H1 (cell line): ENCODE results near the gene CLDND1. TPM values are rescaled to one million over a fixed set of nuclear protein-coding genes. Genes with fewer than 3 reads are reported as not detected.

Source experiments
- ASH2L ChIP-seq: fragments of 200-600, 300-600 bp; sonication (generic); IDR thresholded peaks from one replicate; pipeline ENCODE4 v1.7.1; 2017; ENCODE audit warnings: low read length
- ATF3 ChIP-seq: IDR thresholded peaks from 2 replicates; pipeline ENCODE4 v1.6.1; 2011; ENCODE audit warnings: low read depth, mild to moderate bottlenecking, low read length; ENCODE audit not compliant: insufficient read depth
- BACH1 ChIP-seq: IDR thresholded peaks from 2 replicates; pipeline ENCODE4 v1.6.1; 2012; ENCODE audit warnings: low read length, improper control_type of control experiment
- BCL11A ChIP-seq, 2 experiments: IDR thresholded peaks; one replicate each; pipeline ENCODE4 v1.6.1; 2011; ENCODE audit warnings: low read depth in 2 of 2, low read length in 2 of 2, mild to moderate bottlenecking in 2 of 2
- CBX5 ChIP-seq: fragments of 300-800, 300-1000 bp; sonication (generic); IDR thresholded peaks from 2 replicates; pipeline ENCODE4 v1.7.1; 2016; ENCODE audit warnings: antibody characterized with exemption, low read length, low read depth
- CEBPB ChIP-seq: IDR thresholded peaks from 2 replicates; pipeline ENCODE4 v1.6.1; 2012; ENCODE audit warnings: low read depth, low read length
- CHD1 ChIP-seq: IDR thresholded peaks from 2 replicates; pipeline ENCODE4 v1.6.1; 2012; ENCODE audit warnings: low read depth, low read length, improper control_type of control experiment
- CREB1 ChIP-seq: IDR thresholded peaks from 2 replicates; pipeline ENCODE4 v1.6.1; 2012; ENCODE audit warnings: inconsistent platforms
- CTBP2 ChIP-seq: IDR thresholded peaks from 2 replicates; pipeline ENCODE4 v1.7.0; 2011; ENCODE audit warnings: borderline replicate concordance, mild to moderate bottlenecking, moderate library complexity, mixed read lengths, low read length; ENCODE audit not compliant: insufficient read depth, insufficient read length
- E2F6 ChIP-seq: IDR thresholded peaks from 2 replicates; pipeline ENCODE4 v1.6.1; 2012; ENCODE audit warnings: inconsistent platforms
- EP300 ChIP-seq, 2 experiments: IDR thresholded peaks; 1 replicate in 1 of 2; 2 replicates in 1 of 2; pipeline ENCODE4 v1.6.1; 2011 to 2012; ENCODE audit warnings: low read depth in 2 of 2, low read length in 2 of 2, mild to moderate bottlenecking in 2 of 2, borderline replicate concordance in 1 of 2, inconsistent platforms in 1 of 2, moderate library complexity in 1 of 2
- GTF2F1 ChIP-seq: IDR thresholded peaks from 2 replicates; pipeline ENCODE4 v1.6.1; 2012; ENCODE audit warnings: low read depth, low read length, improper control_type of control experiment, borderline replicate concordance
- PHF8 ChIP-seq: fragments of 200-600 bp; sonication (generic); conservative IDR thresholded peaks from 2 replicates; pipeline ENCODE4 v1.7.1; 2012; ENCODE audit warnings: low read depth, mild to moderate bottlenecking, inconsistent platforms, low read length, moderate library complexity
- POLR2AphosphoS5 ChIP-seq: IDR thresholded peaks from 2 replicates; pipeline ENCODE4 v1.6.1; 2011; ENCODE audit warnings: low read depth, low read length
- POU5F1 ChIP-seq: IDR thresholded peaks from 2 replicates; pipeline ENCODE4 v1.6.1; 2011; ENCODE audit warnings: low read depth, mild to moderate bottlenecking, low read length, moderate library complexity
- RFX5 ChIP-seq: IDR thresholded peaks from 2 replicates; pipeline ENCODE4 v1.6.1; 2011; ENCODE audit warnings: low read depth, low read length, improper control_type of control experiment, borderline replicate concordance
- RNF2 ChIP-seq: fragments of 200-900, 300-1000 bp; sonication (generic); IDR thresholded peaks from 2 replicates; pipeline ENCODE4 v1.7.1; 2016; ENCODE audit warnings: borderline replicate concordance, low read depth, mild to moderate bottlenecking, antibody characterized with exemption, low read length; ENCODE audit not compliant: poor library complexity, severe bottlenecking; ENCODE audit errors: missing control alignments
- SIN3A ChIP-seq, 2 experiments: IDR thresholded peaks in 1 of 2; conservative IDR thresholded peaks in 1 of 2; 2 replicates each; pipeline ENCODE4 v1.6.1; 2011 to 2012; ENCODE audit warnings: low read length in 2 of 2, improper control_type of control experiment in 1 of 2, low read depth in 1 of 2, mild to moderate bottlenecking in 1 of 2
- SP1 ChIP-seq: IDR thresholded peaks from 2 replicates; pipeline ENCODE4 v1.6.1; 2011; ENCODE audit warnings: low read depth, low read length
- SP2 ChIP-seq: IDR thresholded peaks from 2 replicates; pipeline ENCODE4 v1.6.1; 2012; ENCODE audit warnings: mild to moderate bottlenecking, low read length, inconsistent platforms
- TCF12 ChIP-seq: IDR thresholded peaks from 2 replicates; pipeline ENCODE4 v1.6.1; 2011; ENCODE audit warnings: low read depth, mild to moderate bottlenecking, low read length
- USF2 ChIP-seq: IDR thresholded peaks from 2 replicates; pipeline ENCODE4 v1.6.1; 2011; ENCODE audit warnings: low read length, improper control_type of control experiment
- polyA plus RNA-seq, 7 experiments: library from polyadenylated mRNA; depleted of rRNA in 3 of 7; stranded (reverse) in 5 of 7; unstranded in 2 of 7; fragments of >200 nt in 5 of 7; fragments of 200-250 nt in 2 of 7; gene quantifications; 1 replicate in 5 of 7; 2 replicates in 1 of 7; 4 replicates in 1 of 7; pipeline versions ENCODE4 v1.2.1 to v1.2.3, GENCODE V29; 2011 to 2013; ENCODE audit warnings: missing spikeins in 2 of 7, mixed read lengths in 2 of 7
- total RNA-seq: library from RNA; stranded (reverse); fragmentation: NEBNext Ultra II Directional; extraction: Animal tissue kit (Norgen Biotek cat#: 25700); gene quantifications from 2 replicates; pipeline ENCODE4 v1.2.1, GENCODE V29; 2021

The CLDND1 gene
- total and polyA plus RNA-seq, 2 of the 8 experiments (the other 6 are each of a cell fraction or from before 2014, with no cell fraction given) = 68.2 to 152 TPM

DNA sequence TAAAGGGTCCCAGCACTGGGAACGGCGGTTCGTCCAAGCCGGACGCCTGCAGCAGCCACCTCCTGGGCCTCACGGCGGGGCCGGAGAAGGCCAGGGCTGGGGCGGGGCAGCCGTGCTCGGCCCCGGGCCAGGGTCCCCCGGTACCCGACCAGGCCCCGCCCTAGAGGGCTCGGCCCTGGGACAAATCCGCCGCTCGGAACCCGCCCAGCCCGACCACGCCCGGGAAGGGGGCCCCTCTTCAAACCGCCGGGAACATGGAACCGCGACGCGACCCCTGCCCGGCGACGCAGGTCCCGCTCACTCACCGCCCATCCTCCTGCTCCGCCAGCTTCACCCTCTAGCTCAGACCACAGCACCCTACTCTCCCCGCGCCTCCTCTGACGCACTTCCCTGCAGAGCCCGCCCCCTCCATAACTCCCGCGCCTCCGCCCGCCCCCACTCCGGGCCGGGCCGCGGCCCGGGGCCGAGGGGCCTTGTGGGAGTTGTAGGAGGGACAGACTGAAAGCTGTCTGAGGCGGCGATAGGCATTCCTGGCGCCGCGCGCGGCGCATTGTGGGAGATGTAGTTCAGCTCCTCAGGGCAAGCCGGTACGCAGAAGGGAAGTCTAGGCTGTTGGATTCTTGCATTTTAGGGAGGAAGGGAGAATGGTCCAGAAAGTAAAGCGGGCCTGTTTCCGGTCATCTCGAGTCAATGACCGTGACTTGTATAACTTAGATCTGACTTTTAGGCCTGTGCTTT, at the start of gene CLDND1 (continued):
- no peak for TF ChIP-seq USF2
- no peak for TF ChIP-seq CEBPB
- TF ChIP-seq POU5F1 = no peak
- TF ChIP-seq POLR2AphosphoS5 = peak; percentile 98
- no peak for TF ChIP-seq CBX5
- TF ChIP-seq SP1 = 0 out of 2 replicates have a peak, but pooled peaks have one; percentile 17
- TF ChIP-seq E2F6 = no peak
- TF ChIP-seq BCL11A (IDR thresholded peaks at IDR 0.05; ENCODE audit: low read depth in 2 of 2, low read length in 2 of 2) = no peak
- peak; percentile 70 for TF ChIP-seq CREB1
- TF ChIP-seq RFX5 = no peak
- TF ChIP-seq SIN3A (conservative IDR thresholded peaks at IDR 0.05 in 1 of 2, IDR thresholded peaks at IDR 0.05 in 1 of 2; ENCODE audit: low read depth in 1 of 2, low read length in 2 of 2) = 0 out of 4 replicates have a peak, but pooled peaks have one; percentile 32 to 61
- TF ChIP-seq SP2 = no peak
- no peak for TF ChIP-seq GTF2F1
- TF ChIP-seq CTBP2 = no peak
- no peak for TF ChIP-seq CHD1
- no peak for TF ChIP-seq TCF12
- TF ChIP-seq RNF2 = no peak
- TF ChIP-seq ASH2L = peak; percentile 74
- no peak for TF ChIP-seq EP300 (IDR thresholded peaks at IDR 0.05; ENCODE audit: borderline replicate concordance in 1 of 2, low read depth in 2 of 2, low read length in 2 of 2)
- TF ChIP-seq PHF8 = peak; percentile 87
- TF ChIP-seq ATF3 = peak; percentile 9; the same call in 1 of the 2 replicates
- no peak for TF ChIP-seq BACH1
